ENCODE results near the gene NR6A1. TPM values are rescaled to one million over a fixed set of nuclear protein-coding genes. Genes with fewer than 3 reads are reported as not detected.

Gene NR6A1
- total RNA-seq, 1 donor from 2014 or later, result 0.56 TPM

DNA sequence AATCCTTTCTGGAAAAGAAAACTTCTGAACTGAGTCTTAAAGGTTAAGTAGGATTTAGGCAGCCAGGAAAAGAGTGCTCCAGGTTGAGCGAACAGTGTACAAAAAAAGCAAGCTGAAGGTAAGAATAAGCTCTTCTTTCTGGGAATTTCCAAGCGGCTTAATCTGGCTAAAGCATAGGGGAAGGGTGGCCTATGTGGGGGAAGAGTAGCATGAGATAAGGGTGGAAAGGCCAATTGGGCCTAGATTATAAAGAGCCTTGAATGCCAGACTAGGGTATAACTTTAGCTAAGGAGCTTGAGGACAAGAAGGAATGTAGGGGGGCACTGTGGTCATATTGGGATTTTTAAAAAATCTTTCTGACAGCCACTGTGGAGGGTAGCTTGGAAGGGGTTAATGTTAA, 226.6 kb downstream of the NR6A1 start:
- Mint-ChIP-seq H3K9me3 (ENCODE audit: unreplicated experiment) (no peaks in the 10 kb centered on the region), H3K36me3 (ENCODE audit: unreplicated experiment) (no peaks in the 10 kb centered on the region), H3K4me1 (ENCODE audit: unreplicated experiment) (no peaks in the 10 kb centered on the region), H3K4me3 (ENCODE audit: unreplicated experiment) (no peak overlapping the region), H3K27ac (ENCODE audit: unreplicated experiment) (no peak overlapping the region), H3K27me3 (ENCODE audit: unreplicated experiment) (peaks cover 27% of the 10 kb centered on the region)
- no peak for DNase-seq (ENCODE audit: extremely low spot score, unreplicated experiment)
- TF ChIP-seq CTCF (IDR thresholded peaks at IDR 0.05), result no peak

DNA sequence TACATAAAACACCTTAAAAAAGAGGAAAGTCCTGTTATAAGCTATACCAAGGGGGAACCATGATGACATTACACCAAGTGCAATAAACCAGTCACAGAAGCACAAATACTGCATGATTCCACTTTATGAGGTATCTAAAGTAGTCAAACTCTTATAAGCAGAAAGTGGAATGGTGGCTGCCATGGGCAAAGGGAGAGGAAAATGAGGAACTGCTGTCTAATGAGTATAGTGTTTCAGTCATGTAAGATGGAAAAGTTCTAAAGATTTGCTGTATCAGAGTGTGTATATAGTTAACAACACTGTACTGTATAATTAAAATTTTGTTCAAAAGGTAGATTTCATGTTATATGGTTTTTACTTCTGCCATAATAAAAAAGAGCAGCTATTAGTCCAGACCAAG, 229.3 kb downstream of the NR6A1 start:
- no peak for DNase-seq (ENCODE audit: extremely low spot score, unreplicated experiment)
- Mint-ChIP-seq H3K36me3 (ENCODE audit: unreplicated experiment) (no peaks in the 10 kb centered on the region), H3K27me3 (ENCODE audit: unreplicated experiment) (peaks cover 15% of the 10 kb centered on the region), H3K4me3 (ENCODE audit: unreplicated experiment) (no peak overlapping the region), H3K9me3 (ENCODE audit: unreplicated experiment) (no peaks in the 10 kb centered on the region), H3K27ac (ENCODE audit: unreplicated experiment) (no peak overlapping the region), H3K4me1 (ENCODE audit: unreplicated experiment) (no peaks in the 10 kb centered on the region)
- TF ChIP-seq CTCF (IDR thresholded peaks at IDR 0.05), result no peak

DNA sequence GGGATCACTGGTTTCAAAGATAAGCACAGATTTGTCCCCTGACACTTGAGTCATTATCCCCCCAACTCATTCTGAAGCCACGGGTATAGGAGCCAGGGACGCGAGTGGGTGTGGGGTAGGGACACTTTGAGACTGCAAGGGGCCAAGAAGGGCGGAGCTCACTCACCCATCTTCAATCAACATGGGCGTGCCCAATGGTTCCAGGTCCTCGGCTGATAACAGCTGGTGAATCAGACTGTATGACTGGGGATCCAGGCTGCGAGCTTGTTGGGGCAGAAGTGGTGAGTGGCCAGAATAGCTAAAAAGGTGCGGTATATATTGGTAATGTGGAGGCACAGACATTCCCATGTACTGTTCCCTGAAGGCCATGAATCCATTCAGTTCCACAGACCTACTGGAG, 233.2 kb downstream of the NR6A1 start:
- no peaks in the 10 kb centered on the region for H3K4me1 Mint-ChIP-seq (ENCODE audit: unreplicated experiment)
- no peak for DNase-seq (ENCODE audit: extremely low spot score, unreplicated experiment)
- peaks cover 7% of the 10 kb centered on the region for H3K27me3 Mint-ChIP-seq (ENCODE audit: unreplicated experiment)
- H3K36me3 Mint-ChIP-seq (ENCODE audit: unreplicated experiment), result no peaks in the 10 kb centered on the region
- no peak overlapping the region for H3K4me3 Mint-ChIP-seq (ENCODE audit: unreplicated experiment)
- no peak overlapping the region for H3K27ac Mint-ChIP-seq (ENCODE audit: unreplicated experiment)
- TF ChIP-seq CTCF (IDR thresholded peaks at IDR 0.05), result no peak
- no peaks in the 10 kb centered on the region for H3K9me3 Mint-ChIP-seq (ENCODE audit: unreplicated experiment)

DNA sequence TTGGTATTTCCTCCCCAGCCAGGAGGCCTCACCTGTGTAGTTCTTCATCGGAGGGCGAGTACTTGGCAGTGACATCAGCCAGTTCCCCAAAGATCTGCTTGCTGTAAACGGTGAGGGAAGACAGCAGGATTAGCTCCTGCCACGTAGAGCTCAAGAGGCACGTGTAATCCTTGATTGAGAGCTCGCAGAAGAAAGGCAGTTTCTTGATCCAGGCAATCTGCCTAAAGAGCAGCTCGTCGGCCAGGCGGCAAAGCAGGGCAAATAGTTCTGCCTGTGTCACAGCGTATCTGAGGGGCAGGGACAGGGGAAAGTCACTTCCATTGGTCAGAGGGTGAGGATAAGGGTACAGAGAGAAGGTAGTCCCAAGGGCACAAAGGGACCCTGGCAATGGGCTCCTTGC, 235.3 kb downstream of the NR6A1 start:
- TF ChIP-seq CTCF (IDR thresholded peaks at IDR 0.05), result no peak
- Mint-ChIP-seq H3K4me1 (ENCODE audit: unreplicated experiment) (no peaks in the 10 kb centered on the region), H3K27me3 (ENCODE audit: unreplicated experiment) (no peaks in the 10 kb centered on the region), H3K9me3 (ENCODE audit: unreplicated experiment) (no peaks in the 10 kb centered on the region), H3K36me3 (ENCODE audit: unreplicated experiment) (no peaks in the 10 kb centered on the region), H3K27ac (ENCODE audit: unreplicated experiment) (no peak overlapping the region), H3K4me3 (ENCODE audit: unreplicated experiment) (no peak overlapping the region)
- no peak for DNase-seq (ENCODE audit: extremely low spot score, unreplicated experiment)

DNA sequence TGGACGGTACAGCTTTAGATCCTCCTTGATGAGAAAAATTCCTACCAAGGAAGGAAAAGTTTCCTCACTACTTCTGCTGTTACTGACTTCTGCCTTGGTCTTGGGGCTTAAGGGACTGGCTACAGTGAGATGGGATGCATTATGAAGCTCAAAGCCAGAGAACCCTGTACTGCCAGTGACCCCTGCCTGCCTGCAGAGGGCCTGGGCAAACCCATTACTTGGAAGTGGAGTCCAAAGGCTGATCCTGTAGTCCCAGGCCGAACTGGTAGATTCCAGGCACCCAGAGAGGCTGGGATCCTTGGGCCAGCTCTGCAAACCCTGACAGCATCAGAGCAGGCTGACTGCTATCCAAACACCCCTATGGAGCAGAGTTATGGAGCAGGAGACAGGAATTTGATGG, 238.2 kb downstream of the NR6A1 start:
- Mint-ChIP-seq H3K36me3 (ENCODE audit: unreplicated experiment) (no peaks in the 10 kb centered on the region), H3K27ac (ENCODE audit: unreplicated experiment) (no peak overlapping the region)

More for the DNA sequence above, 238.2 kb downstream of the NR6A1 start:
- DNase-seq (ENCODE audit: extremely low spot score, unreplicated experiment), result no peak
- Mint-ChIP-seq H3K4me3 (ENCODE audit: unreplicated experiment) (no peak overlapping the region), H3K4me1 (ENCODE audit: unreplicated experiment) (no peaks in the 10 kb centered on the region), H3K27me3 (ENCODE audit: unreplicated experiment) (no peaks in the 10 kb centered on the region), H3K9me3 (ENCODE audit: unreplicated experiment) (no peaks in the 10 kb centered on the region)
- TF ChIP-seq CTCF (IDR thresholded peaks at IDR 0.05), result no peak
